GM19035 (cell line): ENCODE results near the gene CC2D2B.
"Not testable (repeated sequence)": the region's sequence is repeated elsewhere in the genome, so short reads cannot be mapped to it uniquely, and the experiment has no call there.

Experiments
- ATAC-seq: cut with Tn5 transposase; IDR thresholded peaks from one replicate; pipeline ENCODE4 v1.9.1; 2021; ENCODE audit not compliant: unreplicated experiment

Gene CC2D2B

GRCh38 chr10:96014473-96015102 lies 106.8 kb downstream of the CC2D2B start:
- no peak for ATAC-seq

- peak; percentile 62 for ATAC-seq
Measured at GRCh38 chr10:96017191-96017687, 109.5 kb downstream of the CC2D2B start.

DNA sequence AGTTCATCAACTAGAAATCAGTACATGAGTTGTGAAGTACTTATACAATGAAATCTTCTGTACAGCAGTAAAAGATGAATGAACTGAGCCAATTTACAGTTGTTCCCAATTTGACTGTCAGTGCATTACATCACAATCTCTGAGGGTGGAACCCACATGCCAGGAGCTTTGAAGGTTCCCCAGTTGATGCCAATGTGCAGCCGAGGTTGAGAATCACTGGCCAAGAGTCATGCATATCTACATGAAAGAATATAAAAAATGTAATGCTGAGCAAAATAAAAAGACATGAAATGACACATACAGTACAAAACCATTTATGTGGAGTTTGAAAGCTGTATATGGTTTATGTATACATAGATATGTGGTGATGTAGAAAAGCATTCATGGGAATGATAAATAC lies 113.6 kb downstream of the CC2D2B start:
- no peak for ATAC-seq

DNA sequence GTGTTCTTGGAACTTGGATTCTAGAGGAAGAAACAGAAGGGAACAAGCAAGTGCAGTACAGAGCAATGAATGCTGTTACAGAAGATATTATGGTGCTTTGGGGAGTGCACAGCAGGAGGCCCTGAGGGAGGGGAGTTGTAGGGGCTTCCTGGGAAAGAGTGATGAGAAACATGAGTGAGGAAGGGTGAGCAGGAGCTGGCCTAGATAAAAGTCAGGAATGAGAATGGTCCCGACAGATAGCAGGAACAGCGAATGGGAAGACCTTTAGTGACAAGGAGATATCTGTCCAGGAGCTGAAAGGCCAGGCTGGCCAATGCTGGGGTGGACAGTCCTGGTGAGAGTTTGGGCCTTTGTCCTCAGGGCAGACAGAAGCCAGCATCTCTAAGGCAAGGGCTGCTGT lies 115.0 kb downstream of the CC2D2B start:
- ATAC-seq, result no peak

DNA sequence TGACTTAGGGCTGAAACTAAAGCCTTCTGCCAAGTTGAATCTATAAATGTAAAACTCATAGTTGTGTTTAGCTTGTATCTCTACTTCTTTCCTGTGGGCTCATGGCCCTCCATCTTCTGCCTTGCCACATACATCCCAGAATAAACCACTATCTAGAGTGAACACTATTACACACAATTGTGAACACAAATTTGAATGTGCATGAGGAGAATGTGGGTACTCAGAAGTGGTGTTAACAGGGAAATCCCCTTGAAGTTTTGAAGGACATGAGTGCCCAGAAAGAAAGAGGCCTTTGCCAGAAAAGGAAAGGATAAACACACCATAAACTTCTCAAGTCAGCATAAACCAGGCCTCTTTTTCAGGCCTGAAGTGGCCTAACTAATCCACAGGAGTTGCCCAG lies 115.4 kb downstream of the CC2D2B start:
- no peak for ATAC-seq

GRCh38 chr10:96025566-96025965 lies 117.8 kb downstream of the CC2D2B start:
- ATAC-seq, result no peak

GRCh38 chr10:96034625-96035024 lies 126.8 kb downstream of the CC2D2B start:
- ATAC-seq, result no peak

GRCh38 chr10:96038476-96039387 lies 131.0 kb downstream of the CC2D2B start:
- no peak for ATAC-seq

DNA sequence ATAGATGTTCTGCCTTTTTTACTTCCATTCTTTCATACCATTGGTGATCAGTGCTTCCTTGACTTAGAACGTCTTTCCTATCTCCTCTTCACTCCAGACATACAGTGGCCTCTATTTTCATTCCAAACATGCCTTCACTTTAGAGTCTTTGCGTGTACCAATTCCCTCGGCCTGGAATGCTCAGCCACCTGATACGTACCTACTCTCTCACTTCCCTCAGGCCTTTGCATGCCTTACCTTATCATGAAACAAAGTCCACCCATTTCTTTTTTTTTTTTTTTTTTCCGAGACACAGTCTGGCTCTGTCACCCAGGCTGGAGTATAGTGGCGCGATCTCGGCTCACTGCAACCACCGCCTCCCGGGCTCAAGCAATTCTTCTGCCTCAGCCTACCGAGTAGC lies 133.4 kb downstream of the CC2D2B start:
- ATAC-seq, result no peak

- ATAC-seq, result peak; percentile 84
Measured at GRCh38 chr10:96043033-96043892, 135.5 kb downstream of the CC2D2B start, which contains the start of gene CCNJ. Gene CCNJ, plus strand, starts transcription at chr10:96043583. Its CDS starts 811 bp downstream, at chr10:96044394.

GRCh38 chr10:96043893-96044715 lies 136.3 kb downstream of the CC2D2B start:
- ATAC-seq, result peak; percentile 42

GRCh38 chr10:96044736-96045135 lies 137.0 kb downstream of the CC2D2B start:
- ATAC-seq, result no peak

- ATAC-seq, result no peak
Measured at GRCh38 chr10:96046546-96046945, 138.8 kb downstream of the CC2D2B start.

DNA sequence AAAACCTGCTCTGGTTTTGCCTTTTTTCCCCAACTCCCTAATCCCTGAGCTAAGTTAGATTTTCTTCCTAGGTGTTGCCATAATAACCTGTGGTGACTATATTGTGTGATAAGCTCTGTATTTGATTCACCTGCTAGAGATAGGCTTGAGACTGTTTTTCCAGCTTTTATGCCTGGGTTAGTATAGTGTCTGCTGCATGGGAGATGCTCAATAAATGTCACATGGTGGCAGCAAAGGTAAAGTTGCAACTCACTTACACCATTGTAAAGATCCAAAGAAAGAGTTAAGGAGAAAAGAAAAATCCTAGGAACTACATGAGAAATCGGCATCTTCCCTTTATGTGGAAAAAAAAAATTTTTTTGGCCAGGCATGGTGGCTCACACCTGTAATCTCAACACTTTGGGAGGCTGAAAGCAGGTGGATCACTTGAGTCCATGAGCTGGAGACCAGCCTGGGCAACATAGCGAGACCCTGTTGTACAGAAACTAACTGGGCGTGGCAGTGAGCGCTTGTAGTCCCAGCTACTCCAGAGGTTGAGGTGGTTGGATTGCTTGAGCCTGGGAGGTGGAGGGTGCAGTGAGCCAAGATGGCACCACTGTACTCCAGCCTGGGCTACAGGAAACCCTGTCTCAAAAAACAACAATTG lies 139.4 kb downstream of the CC2D2B start:
- no peak for ATAC-seq

GRCh38 chr10:96047925-96048324 lies 140.2 kb downstream of the CC2D2B start:
- ATAC-seq, result not testable (repeated sequence)

- ATAC-seq, result no peak
Measured at GRCh38 chr10:96049340-96049739, 141.6 kb downstream of the CC2D2B start.

DNA sequence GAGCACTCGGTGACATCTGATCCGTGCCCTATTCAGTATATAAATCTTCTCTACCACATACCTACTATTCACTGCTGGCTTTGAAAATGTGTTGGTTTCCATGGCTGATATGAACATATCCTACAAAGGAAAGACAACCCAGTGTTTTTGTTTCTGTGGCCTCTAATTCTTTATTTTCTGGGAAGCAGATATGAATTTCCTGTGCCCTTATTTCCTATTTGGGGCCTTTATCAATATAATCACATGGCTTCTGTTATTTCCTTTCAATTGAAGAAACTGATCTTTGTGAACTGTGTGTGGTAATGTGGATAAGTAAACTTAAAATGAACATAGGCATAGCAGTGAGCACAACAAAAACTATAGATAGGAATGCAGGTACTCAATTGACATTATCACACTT lies 146.2 kb downstream of the CC2D2B start:
- ATAC-seq, result no peak

GRCh38 chr10:96056787-96057186 lies 149.0 kb downstream of the CC2D2B start:
- no peak for ATAC-seq

GRCh38 chr10:96061232-96061631 lies 153.5 kb downstream of the CC2D2B start:
- ATAC-seq, result no peak

DNA sequence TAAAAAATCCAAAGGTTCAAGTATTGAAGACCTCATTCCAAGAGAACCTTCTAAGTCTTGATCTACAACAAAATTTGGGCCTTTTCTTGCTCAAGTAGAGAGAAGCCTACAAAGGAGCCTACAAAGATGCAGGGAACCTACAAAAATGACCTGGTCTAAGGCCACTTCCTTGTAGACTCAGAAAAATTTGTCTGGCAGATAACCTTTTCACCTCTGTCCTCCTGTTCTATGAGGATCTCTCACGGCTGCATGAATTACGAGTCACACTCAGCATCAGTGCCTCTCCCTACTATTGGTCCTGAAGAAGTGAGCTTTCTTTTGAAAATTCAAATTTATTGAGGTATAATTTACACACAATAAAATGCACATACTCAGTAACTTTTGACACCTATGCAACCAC lies 164.9 kb downstream of the CC2D2B start:
- ATAC-seq, result no peak
